Measurements from ENCODE around the gene TIMM10.

DNA sequence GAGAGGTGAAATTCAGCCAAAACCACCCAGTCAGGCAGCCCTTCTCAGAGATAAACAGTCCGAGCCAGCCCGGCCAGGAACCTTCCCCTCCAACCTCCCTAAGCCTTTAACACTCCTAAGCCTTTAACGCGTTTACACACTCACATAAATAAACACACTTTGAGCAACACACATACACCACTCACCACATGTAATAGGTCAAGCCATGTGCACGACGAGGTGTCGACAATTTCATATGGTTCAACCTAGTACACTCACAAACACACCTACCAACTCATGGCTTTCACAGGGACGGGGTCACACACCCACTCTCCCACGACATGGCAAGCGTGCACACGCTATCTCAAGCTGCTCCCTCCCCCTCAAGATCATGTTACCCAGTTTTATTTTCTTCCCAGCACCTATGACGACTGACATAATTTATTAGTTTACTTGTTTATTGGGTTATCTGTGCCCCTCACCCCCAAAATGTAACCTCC is 30.5 kb downstream of the TIMM10 start:
- TF ChIP-seq, protein P1, sequence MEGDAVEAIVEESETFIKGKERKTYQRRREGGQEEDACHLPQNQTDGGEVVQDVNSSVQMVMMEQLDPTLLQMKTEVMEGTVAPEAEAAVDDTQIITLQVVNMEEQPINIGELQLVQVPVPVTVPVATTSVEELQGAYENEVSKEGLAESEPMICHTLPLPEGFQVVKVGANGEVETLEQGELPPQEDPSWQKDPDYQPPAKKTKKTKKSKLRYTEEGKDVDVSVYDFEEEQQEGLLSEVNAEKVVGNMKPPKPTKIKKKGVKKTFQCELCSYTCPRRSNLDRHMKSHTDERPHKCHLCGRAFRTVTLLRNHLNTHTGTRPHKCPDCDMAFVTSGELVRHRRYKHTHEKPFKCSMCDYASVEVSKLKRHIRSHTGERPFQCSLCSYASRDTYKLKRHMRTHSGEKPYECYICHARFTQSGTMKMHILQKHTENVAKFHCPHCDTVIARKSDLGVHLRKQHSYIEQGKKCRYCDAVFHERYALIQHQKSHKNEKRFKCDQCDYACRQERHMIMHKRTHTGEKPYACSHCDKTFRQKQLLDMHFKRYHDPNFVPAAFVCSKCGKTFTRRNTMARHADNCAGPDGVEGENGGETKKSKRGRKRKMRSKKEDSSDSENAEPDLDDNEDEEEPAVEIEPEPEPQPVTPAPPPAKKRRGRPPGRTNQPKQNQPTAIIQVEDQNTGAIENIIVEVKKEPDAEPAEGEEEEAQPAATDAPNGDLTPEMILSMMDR (IDR thresholded peaks at IDR 0.05) = no peak
- no peak for TF ChIP-seq POLR2A (IDR thresholded peaks at IDR 0.05)
